HG02885 (cell line): ENCODE data around the gene SH3RF3.
A peak's percentile ranks its signal among the peaks of the same experiment; 100 is the strongest.

Experiments used
- ATAC-seq: cut with Tn5 transposase; IDR thresholded peaks from one replicate; pipeline ENCODE4 v1.9.1; 2021; ENCODE audit warnings: mild to moderate bottlenecking; ENCODE audit not compliant: unreplicated experiment, poor library complexity

Gene SH3RF3

DNA sequence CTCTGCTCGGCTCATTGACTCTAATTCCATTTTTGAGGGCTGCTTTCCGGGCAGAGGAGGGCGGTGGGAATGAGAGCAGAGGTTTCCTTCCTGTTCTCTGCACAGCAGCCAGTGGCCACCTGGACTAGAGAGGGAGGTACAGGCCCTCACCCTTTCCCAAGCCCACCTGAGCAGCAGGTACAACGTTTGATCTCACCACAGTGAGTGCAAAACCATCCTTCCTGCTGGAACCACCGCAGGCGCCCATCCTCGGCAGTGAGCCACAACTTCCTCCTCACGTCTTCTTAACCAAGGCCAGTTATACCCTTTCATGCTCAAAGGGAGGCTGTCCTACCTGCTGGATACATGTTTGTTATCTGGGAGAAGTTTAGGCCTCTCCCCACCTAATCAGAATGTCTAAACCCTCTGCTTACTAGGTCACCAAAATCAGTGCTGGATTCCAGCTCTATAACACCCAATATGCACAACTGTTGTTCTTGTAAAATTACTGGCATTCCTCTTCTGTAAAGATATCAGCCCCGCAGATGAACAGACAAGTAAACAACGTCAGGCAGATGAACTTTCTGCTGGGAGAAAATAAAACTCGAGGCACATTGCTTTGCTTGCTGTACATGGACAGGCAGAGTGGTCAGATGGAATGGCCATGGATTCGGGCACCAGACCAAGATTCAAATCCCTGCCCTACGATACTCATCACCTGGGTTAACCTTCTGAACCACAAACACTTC lies 191.4 kb downstream of the SH3RF3 start:
- no peak for ATAC-seq

- no peak for ATAC-seq
These were observed 192.6 kb downstream of the SH3RF3 start for GRCh38 chr2:109321570-109321969.

- no peak for ATAC-seq
These were observed 193.1 kb downstream of the SH3RF3 start for GRCh38 chr2:109322111-109322510.

GRCh38 chr2:109322641-109323040 lies 193.6 kb downstream of the SH3RF3 start:
- ATAC-seq = no peak

- no peak for ATAC-seq
These were observed 195.9 kb downstream of the SH3RF3 start for GRCh38 chr2:109324861-109325260.

- no peak for ATAC-seq
These were observed 196.6 kb downstream of the SH3RF3 start for GRCh38 chr2:109325570-109325969.

GRCh38 chr2:109326306-109326705 lies 197.3 kb downstream of the SH3RF3 start:
- ATAC-seq = no peak

DNA sequence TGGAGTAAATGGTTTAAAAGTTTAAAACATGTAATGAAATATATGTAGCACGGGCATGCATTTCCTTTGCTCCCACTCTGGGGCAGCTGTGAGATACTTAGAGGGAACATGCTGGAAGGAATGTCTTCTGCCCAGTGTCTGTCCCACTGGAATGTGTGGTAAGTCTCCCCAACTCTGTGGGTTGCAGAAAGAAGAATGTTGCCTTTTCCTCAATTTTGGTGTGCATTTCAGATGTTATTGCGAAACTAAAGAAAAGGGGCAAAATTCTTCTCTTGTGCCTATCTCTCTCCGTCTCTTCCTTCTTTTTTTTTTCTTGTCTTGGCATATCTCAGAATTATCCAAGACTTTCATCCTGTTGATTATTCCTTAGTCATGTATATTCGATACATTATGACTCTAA lies 201.1 kb downstream of the SH3RF3 start:
- ATAC-seq = no peak

DNA sequence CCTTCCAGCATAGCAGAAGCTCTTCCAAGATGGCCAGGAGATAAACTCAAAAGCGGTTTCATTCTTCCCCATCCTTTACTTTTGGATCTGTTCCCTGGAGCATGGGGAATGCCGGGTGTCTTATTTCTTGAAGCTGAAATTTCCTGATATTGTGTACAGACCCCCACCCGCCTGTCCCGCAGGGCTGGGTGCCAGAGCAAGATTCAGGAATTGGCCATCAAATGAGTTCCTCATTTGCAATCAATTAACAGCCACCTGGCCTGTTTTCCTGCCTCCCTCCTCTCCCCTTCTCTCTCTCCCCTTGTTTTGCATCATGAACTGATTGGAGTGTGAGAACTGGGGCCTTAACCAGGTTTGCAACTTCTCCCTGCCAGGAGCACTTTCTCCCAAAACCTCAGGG lies 202.1 kb downstream of the SH3RF3 start:
- no peak for ATAC-seq

DNA sequence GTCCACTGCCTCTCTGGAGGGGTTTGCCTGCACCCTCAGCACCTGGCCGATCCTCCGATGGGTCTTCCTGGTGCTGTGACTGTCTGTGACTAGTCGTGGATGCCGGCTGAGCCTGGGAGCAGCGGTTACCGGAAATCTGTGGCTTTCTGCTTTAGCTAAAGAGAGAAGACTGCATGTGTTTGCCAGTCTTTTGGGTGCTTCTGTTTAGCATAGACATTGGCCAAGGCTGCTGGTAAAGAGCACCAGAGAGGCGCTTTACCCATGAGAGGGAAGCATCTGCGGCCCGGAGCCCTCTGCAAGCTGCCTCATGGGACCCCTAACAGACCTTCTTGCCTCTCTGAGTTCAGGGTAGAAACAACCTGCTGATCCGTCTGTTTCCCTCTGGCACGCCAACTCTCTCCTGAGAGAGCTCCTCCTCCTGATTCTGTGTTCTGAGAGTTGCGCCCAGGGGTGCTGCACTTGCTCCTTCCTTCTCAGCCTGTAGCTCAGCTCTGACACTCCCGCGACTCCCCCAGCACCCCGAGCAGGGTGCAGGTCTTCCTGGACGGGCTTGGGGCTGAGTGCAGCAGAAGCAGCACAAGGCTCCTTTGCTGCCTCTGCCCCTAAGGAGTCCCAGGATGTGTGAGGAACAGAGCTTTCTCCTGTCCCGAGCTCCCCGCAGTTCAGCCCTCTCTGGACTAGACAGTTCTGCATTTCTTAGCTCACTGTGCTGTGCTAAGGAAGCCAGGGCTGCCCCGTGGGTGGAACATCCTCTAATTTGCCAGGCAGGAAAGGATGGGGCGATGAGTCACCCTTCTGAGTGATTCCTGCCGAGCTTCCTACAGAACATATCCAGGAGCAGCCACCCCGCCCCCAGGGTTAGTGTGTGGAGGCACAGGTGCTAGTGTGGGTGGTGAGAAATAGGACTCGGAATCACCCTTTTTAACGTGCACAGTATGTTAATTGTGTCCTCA lies 203.2 kb downstream of the SH3RF3 start:
- ATAC-seq = peak; percentile 49

- no peak for ATAC-seq
These were observed 203.9 kb downstream of the SH3RF3 start for GRCh38 chr2:109332880-109333279.

DNA sequence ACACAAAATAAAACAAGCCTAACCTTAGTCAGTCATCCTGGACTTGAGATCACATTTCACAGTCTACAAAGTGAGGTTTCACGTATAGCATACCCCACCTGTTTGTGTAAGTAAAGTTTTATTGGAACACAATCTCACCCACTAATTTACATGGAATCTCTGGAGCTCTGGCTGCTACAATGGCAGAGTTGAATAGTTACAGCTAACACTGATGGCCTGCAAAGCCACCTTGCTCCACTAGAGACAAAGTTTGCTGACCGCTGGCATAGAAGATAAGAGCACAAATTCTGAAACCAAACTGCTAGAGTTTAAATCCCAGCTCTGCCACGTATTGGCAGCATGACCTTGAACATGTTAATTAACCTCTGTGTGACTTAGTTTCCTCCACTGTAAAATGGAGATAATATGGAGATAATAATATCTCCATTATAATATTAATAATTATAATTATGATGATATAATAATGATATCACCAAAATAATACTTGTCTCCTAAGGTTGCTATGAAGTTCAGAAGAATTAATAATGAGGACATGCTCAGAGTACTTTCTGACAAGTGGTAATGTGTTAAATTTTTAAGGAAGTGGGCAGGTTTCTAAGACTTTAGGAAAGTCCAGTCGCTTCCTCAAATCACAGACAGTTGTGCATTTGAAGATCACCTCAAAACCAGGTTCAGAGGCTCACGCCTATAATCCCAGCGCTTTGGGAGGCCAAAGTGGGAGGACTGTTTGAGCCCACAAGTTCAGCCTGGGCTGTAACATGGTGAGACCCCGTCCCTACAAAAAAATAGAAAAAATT lies 204.6 kb downstream of the SH3RF3 start:
- ATAC-seq = no peak

DNA sequence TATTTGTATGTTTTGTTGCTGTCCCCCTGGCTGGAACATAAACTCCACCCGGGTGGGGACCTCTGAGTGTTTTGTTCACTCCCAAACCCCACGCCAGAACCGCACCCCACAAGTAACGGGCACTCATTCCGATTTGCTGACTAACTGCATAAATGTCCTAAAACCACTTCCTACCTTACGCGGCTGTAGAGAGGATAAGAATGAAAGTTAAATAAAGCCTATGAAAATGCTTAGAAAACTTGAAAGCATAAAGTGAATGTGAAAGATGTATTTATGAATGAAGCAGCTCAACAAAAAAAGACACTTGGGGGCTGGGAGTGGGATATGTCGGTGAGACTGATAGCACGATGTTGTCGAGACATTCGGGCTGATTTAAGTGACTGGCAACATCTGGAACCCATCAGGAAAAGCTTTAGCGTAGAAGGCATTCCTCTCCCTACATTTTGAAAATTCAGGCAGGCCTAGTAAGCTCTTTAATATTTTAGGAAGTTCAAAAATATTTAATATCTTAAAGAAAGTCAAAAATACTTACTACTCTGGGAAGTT lies 206.7 kb downstream of the SH3RF3 start:
- no peak for ATAC-seq

- ATAC-seq = no peak
These were observed 207.3 kb downstream of the SH3RF3 start for GRCh38 chr2:109336296-109336695.

DNA sequence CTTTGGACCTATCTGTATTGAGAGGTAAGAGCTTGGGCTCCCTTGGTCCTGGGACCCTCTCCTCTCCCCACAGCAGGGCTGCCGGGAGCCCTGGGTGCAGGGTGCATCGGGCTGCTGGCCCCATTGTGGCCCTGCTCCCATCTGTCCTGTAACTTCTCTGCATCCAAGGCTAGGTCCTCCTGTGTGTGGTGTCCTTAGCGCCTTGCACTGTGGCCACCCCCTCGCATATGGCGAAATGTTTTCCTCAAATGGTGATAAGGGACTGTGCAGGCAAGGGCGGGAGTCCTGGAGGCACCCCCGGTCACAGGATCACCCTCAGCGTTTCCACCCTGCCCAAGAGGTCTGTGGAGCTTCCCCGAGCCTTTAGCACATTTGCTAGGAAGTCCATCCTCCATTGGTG lies 208.2 kb downstream of the SH3RF3 start:
- no peak for ATAC-seq

- ATAC-seq = no peak
These were observed 210.5 kb downstream of the SH3RF3 start for GRCh38 chr2:109339519-109339966.

- no peak for ATAC-seq
These were observed 211.4 kb downstream of the SH3RF3 start for GRCh38 chr2:109340381-109340780.

- ATAC-seq = no peak
These were observed 212.6 kb downstream of the SH3RF3 start for GRCh38 chr2:109341355-109342255.

- ATAC-seq = no peak
These were observed 213.3 kb downstream of the SH3RF3 start for GRCh38 chr2:109342256-109342850.
